H9 (cell line): ENCODE measurements around the gene IL3. TPM values are rescaled to one million over a fixed set of nuclear protein-coding genes. Genes with fewer than 3 reads are reported as not detected.

Experiments used
- DNase-seq: peaks from one replicate; pipeline ENCODE4 v3.0.0-alpha.2; 2017
- H2AFZ ChIP-seq: one replicate; pipeline ENCODE4 v1.6.1; 2013; ENCODE audit warnings: mild to moderate bottlenecking, low read length, control low read depth, moderate library complexity
- H2AK5ac ChIP-seq: 2 replicates; pipeline ENCODE4 v1.6.1; 2013; ENCODE audit warnings: low read length, control low read depth, mixed read lengths; ENCODE audit not compliant: insufficient read length
- H2BK120ac ChIP-seq: one replicate; pipeline ENCODE4 v1.6.1; 2013; ENCODE audit warnings: low read depth, mild to moderate bottlenecking, low read length, control low read depth, inconsistent platforms; ENCODE audit not compliant: poor library complexity, severe bottlenecking
- H2BK12ac ChIP-seq: 2 replicates; pipeline ENCODE4 v1.6.1; 2013; ENCODE audit warnings: low read length, control low read depth, mixed read lengths, low read depth; ENCODE audit not compliant: insufficient read length
- H2BK15ac ChIP-seq: 2 replicates; pipeline ENCODE4 v1.6.1; 2013; ENCODE audit warnings: low read depth, low read length, control low read depth
- H2BK20ac ChIP-seq: one replicate; pipeline ENCODE4 v1.6.1; 2013; ENCODE audit warnings: low read depth, mild to moderate bottlenecking, low read length, control low read depth, inconsistent platforms; ENCODE audit not compliant: poor library complexity, severe bottlenecking
- H2BK5ac ChIP-seq: 2 replicates; pipeline ENCODE4 v1.6.1; 2013; ENCODE audit warnings: low read length, control low read depth, mixed read lengths; ENCODE audit not compliant: insufficient read length
- H3K14ac ChIP-seq: 2 replicates; pipeline ENCODE4 v1.6.1; 2013; ENCODE audit warnings: low read length, control low read depth; ENCODE audit not compliant: insufficient read depth
- H3K18ac ChIP-seq: 2 replicates; pipeline ENCODE4 v1.6.1; 2013; ENCODE audit warnings: low read depth, mild to moderate bottlenecking, mixed read lengths, low read length, control low read depth; ENCODE audit not compliant: insufficient read length
- H3K23ac ChIP-seq: 2 replicates; pipeline ENCODE4 v1.6.1; 2013; ENCODE audit warnings: low read length, control low read depth, mixed read lengths, low read depth; ENCODE audit not compliant: insufficient read length
- H3K23me2 ChIP-seq: 2 replicates; pipeline ENCODE4 v1.6.1; 2013; ENCODE audit warnings: low read depth, mild to moderate bottlenecking, mixed read lengths, low read length, control low read depth; ENCODE audit not compliant: insufficient read length, poor library complexity, severe bottlenecking
- H3K27ac ChIP-seq: 2 replicates; pipeline ENCODE4 v1.5.1; 2013; ENCODE audit warnings: low read length, control low read depth, mixed read lengths, low read depth; ENCODE audit not compliant: insufficient read length
- H3K27me3 ChIP-seq: 2 replicates; pipeline ENCODE4 v1.6.1; 2013; ENCODE audit warnings: low read length, control low read depth, inconsistent platforms; ENCODE audit not compliant: insufficient read depth
- H3K4ac ChIP-seq: 2 replicates; pipeline ENCODE4 v1.6.1; 2013; ENCODE audit warnings: low read depth, mild to moderate bottlenecking, control low read depth, inconsistent platforms, low read length, moderate library complexity
- H3K4me1 ChIP-seq: 2 replicates; pipeline ENCODE4 v1.6.1; 2013; ENCODE audit warnings: low read length, control low read depth, inconsistent platforms; ENCODE audit not compliant: insufficient read depth
- H3K4me2 ChIP-seq: 2 replicates; pipeline ENCODE4 v1.6.1; 2013; ENCODE audit warnings: low read length, control low read depth, mixed read lengths; ENCODE audit not compliant: insufficient read length, insufficient read depth
- H3K56ac ChIP-seq: 2 replicates; pipeline ENCODE4 v1.6.1; 2013; ENCODE audit warnings: low read depth, mild to moderate bottlenecking, mixed read lengths, low read length, control low read depth; ENCODE audit not compliant: insufficient read length
- H3K79me1 ChIP-seq: 2 replicates; pipeline ENCODE4 v1.6.1; 2013; ENCODE audit warnings: low read depth, mild to moderate bottlenecking, moderate library complexity, low read length, control low read depth, inconsistent platforms; ENCODE audit not compliant: insufficient read depth, poor library complexity, severe bottlenecking
- H3K79me2 ChIP-seq: 2 replicates; pipeline ENCODE4 v1.6.1; 2013; ENCODE audit warnings: low read length, control low read depth, inconsistent platforms; ENCODE audit not compliant: insufficient read depth
- H3K9ac ChIP-seq: 2 replicates; pipeline ENCODE4 v1.6.1; 2013; ENCODE audit warnings: low read length, control low read depth, mixed read lengths; ENCODE audit not compliant: insufficient read length; ENCODE audit errors: extremely low read depth
- H3K9me3 ChIP-seq: one replicate; pipeline ENCODE4 v1.6.1; 2013; ENCODE audit warnings: low read depth, low read length, inconsistent platforms; ENCODE audit not compliant: control insufficient read depth
- H3T11ph ChIP-seq: one replicate; pipeline ENCODE4 v1.6.1; 2013; ENCODE audit warnings: mild to moderate bottlenecking, low read length, control low read depth, inconsistent platforms
- H4K20me1 ChIP-seq: one replicate; pipeline ENCODE4 v1.6.1; 2013; ENCODE audit not compliant: control insufficient read depth, insufficient read length, insufficient read depth
- H4K5ac ChIP-seq: 2 replicates; pipeline ENCODE4 v1.6.1; 2013; ENCODE audit warnings: low read depth, mild to moderate bottlenecking, mixed read lengths, low read length, control low read depth; ENCODE audit not compliant: insufficient read length
- H4K8ac ChIP-seq: replicated peaks from 2 replicates; pipeline ENCODE4 v1.6.1; 2013; ENCODE audit warnings: low read length, control low read depth, mixed read lengths, low read depth; ENCODE audit not compliant: insufficient read length
- H4K91ac ChIP-seq: 2 replicates; pipeline ENCODE4 v1.6.1; 2013; ENCODE audit warnings: low read depth, mild to moderate bottlenecking, moderate library complexity, mixed read lengths, low read length, control low read depth; ENCODE audit not compliant: insufficient read length
- H3K27ac Mint-ChIP-seq, 3 experiments: 2 replicates in 2 of 3; 3 replicates in 1 of 3; pipeline ENCODE4 v1.8.0; 2020 to 2021; ENCODE audit warnings: mixed read lengths in 3 of 3, mild to moderate bottlenecking in 1 of 3, moderate library complexity in 1 of 3
- H3K27me3 Mint-ChIP-seq: 2 replicates; pipeline ENCODE4 v1.8.0; 2021; ENCODE audit warnings: low read depth, mild to moderate bottlenecking, moderate library complexity, mixed read lengths
- H3K36me3 Mint-ChIP-seq, 3 experiments: 2 replicates in 2 of 3; 3 replicates in 1 of 3; pipeline ENCODE4 v1.8.0; 2020 to 2021; ENCODE audit warnings: low read depth in 3 of 3, mixed read lengths in 3 of 3; ENCODE audit not compliant: insufficient read depth in 1 of 3
- H3K4me1 Mint-ChIP-seq, 2 experiments: 2 replicates each; pipeline ENCODE4 v1.8.0; 2020; ENCODE audit warnings: mixed read lengths in 2 of 2
- H3K4me3 Mint-ChIP-seq, 2 experiments: 2 replicates in 1 of 2; 3 replicates in 1 of 2; pipeline ENCODE4 v1.8.0; 2020 to 2021; ENCODE audit warnings: mild to moderate bottlenecking in 2 of 2, mixed read lengths in 2 of 2, moderate library complexity in 1 of 2
- H3K9me3 Mint-ChIP-seq, 2 experiments: 2 replicates in 1 of 2; 3 replicates in 1 of 2; pipeline ENCODE4 v1.8.0; 2020; ENCODE audit warnings: mild to moderate bottlenecking in 2 of 2, mixed read lengths in 2 of 2, moderate library complexity in 1 of 2
- CTCF ChIP-seq: fragments of 200-600 bp; sonication (generic); conservative IDR thresholded peaks from 3 replicates; pipeline ENCODE4 v1.8.0; 2021; ENCODE audit warnings: antibody characterized with exemption, mild to moderate bottlenecking
- WGBS: extraction: QIAGEN DNeasy Blood & Tissue Kit; methylation state at CpG from one replicate; pipeline ENCODE4 v1.1.7; 2013; ENCODE audit warnings: missing lambda C conversion rate, low lambda C conversion rate, mixed read lengths; ENCODE audit not compliant: insufficient read length; ENCODE audit errors: extremely low coverage; 5-methylcytosine and 5-hydroxymethylcytosine counted together
- total RNA-seq: library from RNA; stranded (reverse); gene quantifications from 2 replicates; pipeline ENCODE4 v1.2.1, GENCODE V29; 2021

The IL3 gene
- total RNA-seq, 1 experiment from 2014 or later = not detected

- no peak overlapping the region for H2BK5ac ChIP-seq
- H4K8ac ChIP-seq = no peak overlapping the region
- H3K4me1 ChIP-seq = no peaks in the 10 kb centered on the region
- no peak overlapping the region for H3K9ac ChIP-seq
- H3K4me3 Mint-ChIP-seq = no peak overlapping the region
- H2BK20ac ChIP-seq = no peak overlapping the region
- no peak overlapping the region for H3K56ac ChIP-seq
- no peaks in the 10 kb centered on the region for H3K27me3 ChIP-seq
- no peaks in the 10 kb centered on the region; a peak in 1 of 5 replicates for H3K9me3 Mint-ChIP-seq
- no peak overlapping the region for H3K27ac ChIP-seq
- H3K27ac Mint-ChIP-seq = peak overlapping the region in 1 of 3 experiments; percentile 66; a peak in 1 of 7 replicates
- no peak overlapping the region for H3K4me2 ChIP-seq
- no peak overlapping the region for H4K5ac ChIP-seq
- H3K9me3 ChIP-seq = no peaks in the 10 kb centered on the region
- H3K79me2 ChIP-seq = no peaks in the 10 kb centered on the region
- no peak overlapping the region for H2BK12ac ChIP-seq
- no peaks in the 10 kb centered on the region for H3K36me3 Mint-ChIP-seq
- H3K4me1 Mint-ChIP-seq = peaks cover 7 to 14% of the 10 kb centered on the region in 2 experiments; a peak in 3 of 4 replicates
- H3K79me1 ChIP-seq = no peaks in the 10 kb centered on the region
- no peak overlapping the region for H2AK5ac ChIP-seq
- H3K23me2 ChIP-seq = no peaks in the 10 kb centered on the region
- no peak overlapping the region for H3K4ac ChIP-seq
- H3K27me3 Mint-ChIP-seq = no peaks in the 10 kb centered on the region; the same call in 1 of the 2 replicates
- peak; percentile 83 for DNase-seq
- no peak overlapping the region for H3K18ac ChIP-seq
- TF ChIP-seq CTCF = peak; percentile 93
- H4K20me1 ChIP-seq = no peaks in the 10 kb centered on the region
- H2BK120ac ChIP-seq = no peak overlapping the region
- WGBS = no CpG with 5 or more reads among the region's 9 CpGs
- no peak overlapping the region for H2AFZ ChIP-seq
- no peak overlapping the region for H4K91ac ChIP-seq
- no peak overlapping the region for H2BK15ac ChIP-seq
- H3K23ac ChIP-seq = no peak overlapping the region
- no peak overlapping the region for H3K14ac ChIP-seq
- H3T11ph ChIP-seq = no peak overlapping the region
Observed at GRCh38 chr5:132063090-132063911, 2.8 kb downstream of the IL3 start.
